GM19351 (cell line): ENCODE measurements around the gene ALPK3.

Experiments
- ATAC-seq: cut with Tn5 transposase; IDR thresholded peaks from one replicate; pipeline ENCODE4 v1.9.1; 2021; ENCODE audit warnings: mild to moderate bottlenecking, moderate library complexity; ENCODE audit not compliant: unreplicated experiment

The ALPK3 gene

GRCh38 chr15:84887938-84888337 lies 70.8 kb downstream of the ALPK3 start:
- ATAC-seq = no peak

GRCh38 chr15:84888639-84889038 lies 71.5 kb downstream of the ALPK3 start:
- no peak for ATAC-seq

- no peak for ATAC-seq
Measured at GRCh38 chr15:84889313-84889990, 72.3 kb downstream of the ALPK3 start.

GRCh38 chr15:84889991-84890669 lies 73.0 kb downstream of the ALPK3 start:
- ATAC-seq = no peak

GRCh38 chr15:84890670-84891162 lies 73.6 kb downstream of the ALPK3 start:
- no peak for ATAC-seq

- no peak for ATAC-seq
Measured at GRCh38 chr15:84891339-84891738, 74.2 kb downstream of the ALPK3 start.

- no peak for ATAC-seq
Measured at GRCh38 chr15:84892786-84893307, 75.7 kb downstream of the ALPK3 start.

- ATAC-seq = no peak
Measured at GRCh38 chr15:84893607-84894006, 76.5 kb downstream of the ALPK3 start.

GRCh38 chr15:84894736-84895425 lies 77.7 kb downstream of the ALPK3 start:
- ATAC-seq = no peak

- no peak for ATAC-seq
Measured at GRCh38 chr15:84898761-84899160, 81.6 kb downstream of the ALPK3 start.

- ATAC-seq = no peak
Measured at GRCh38 chr15:84899750-84900149, 82.6 kb downstream of the ALPK3 start.

GRCh38 chr15:84901540-84901939 lies 84.4 kb downstream of the ALPK3 start:
- no peak for ATAC-seq

- no peak for ATAC-seq
Measured at GRCh38 chr15:84903751-84904150, 86.6 kb downstream of the ALPK3 start.

- no peak for ATAC-seq
Measured at GRCh38 chr15:84904419-84904818, 87.3 kb downstream of the ALPK3 start.

GRCh38 chr15:84905016-84905916 lies 88.1 kb downstream of the ALPK3 start:
- no peak for ATAC-seq

GRCh38 chr15:84907731-84908130 lies 90.6 kb downstream of the ALPK3 start:
- no peak for ATAC-seq

GRCh38 chr15:84908564-84908963 lies 91.4 kb downstream of the ALPK3 start:
- ATAC-seq = no peak

- ATAC-seq = no peak
Measured at GRCh38 chr15:84909029-84909428, 91.9 kb downstream of the ALPK3 start.

- no peak for ATAC-seq
Measured at GRCh38 chr15:84909782-84910181, 92.6 kb downstream of the ALPK3 start.

GRCh38 chr15:84910928-84911623 lies 93.9 kb downstream of the ALPK3 start:
- ATAC-seq = no peak
